Measurements from ENCODE around the gene TCTN2.
A peak's percentile ranks its signal among the peaks of the same experiment; 100 is the strongest.

TCTN2 gene

GRCh38 chr12:123670882-123671728, at the start of gene TCTN2:
Gene TCTN2, plus strand, starts transcription at chr12:123671113. Its CDS starts 128 bp downstream, at chr12:123671241.
- peak; percentile 89 for DNase-seq (ENCODE audit: low read depth, low spot score)

- DNase-seq (ENCODE audit: low read depth, low spot score), result no peak
Observed at GRCh38 chr12:123621619-123622530, 49.0 kb upstream of the TCTN2 start.

- peak; percentile 93 for DNase-seq (ENCODE audit: low read depth, low spot score)
Observed at GRCh38 chr12:123633379-123634141, 37.4 kb upstream of the TCTN2 start, which contains the start of the genes EIF2B1 and GTF2H3. Gene EIF2B1, minus strand, starts transcription at chr12:123633686. Its CDS starts 129 bp downstream, at chr12:123633557. Gene GTF2H3, plus strand, starts transcription at chr12:123633829. Its CDS starts 31 bp downstream, at chr12:123633860.

- no peak for DNase-seq (ENCODE audit: low read depth, low spot score)
Observed at GRCh38 chr12:123634142-123634561, 36.8 kb upstream of the TCTN2 start.

- DNase-seq (ENCODE audit: low read depth, low spot score), result no peak
Observed at GRCh38 chr12:123643911-123644310, 27.0 kb upstream of the TCTN2 start.

GRCh38 chr12:123645380-123645779, 25.5 kb upstream of the TCTN2 start:
- DNase-seq (ENCODE audit: low read depth, low spot score), result no peak

- no peak for DNase-seq (ENCODE audit: low read depth, low spot score)
Observed at GRCh38 chr12:123645878-123646277, 25.0 kb upstream of the TCTN2 start.

GRCh38 chr12:123648401-123648800, 22.5 kb upstream of the TCTN2 start:
- DNase-seq (ENCODE audit: low read depth, low spot score), result no peak

GRCh38 chr12:123654129-123654701, 16.7 kb upstream of the TCTN2 start:
- DNase-seq (ENCODE audit: low read depth, low spot score), result no peak

GRCh38 chr12:123655420-123655819, 15.5 kb upstream of the TCTN2 start:
- no peak for DNase-seq (ENCODE audit: low read depth, low spot score)

- no peak for DNase-seq (ENCODE audit: low read depth, low spot score)
Observed at GRCh38 chr12:123656392-123656791, 14.5 kb upstream of the TCTN2 start.

- DNase-seq (ENCODE audit: low read depth, low spot score), result no peak
Observed at GRCh38 chr12:123657211-123657610, 13.7 kb upstream of the TCTN2 start.

GRCh38 chr12:123659996-123660727, 10.8 kb upstream of the TCTN2 start:
- no peak for DNase-seq (ENCODE audit: low read depth, low spot score)

GRCh38 chr12:123667771-123668170, 3.1 kb upstream of the TCTN2 start:
- no peak for DNase-seq (ENCODE audit: low read depth, low spot score)

- DNase-seq (ENCODE audit: low read depth, low spot score), result no peak
Observed at GRCh38 chr12:123671876-123672275, 963 bp downstream of the TCTN2 start.

GRCh38 chr12:123675436-123675835, 4.5 kb downstream of the TCTN2 start:
- no peak for DNase-seq (ENCODE audit: low read depth, low spot score)

GRCh38 chr12:123676616-123677320, 5.9 kb downstream of the TCTN2 start:
- no peak for DNase-seq (ENCODE audit: low read depth, low spot score)

- DNase-seq (ENCODE audit: low read depth, low spot score), result no peak
Observed at GRCh38 chr12:123678981-123679380, 8.1 kb downstream of the TCTN2 start.

GRCh38 chr12:123681605-123682004, 10.7 kb downstream of the TCTN2 start:
- DNase-seq (ENCODE audit: low read depth, low spot score), result no peak

- no peak for DNase-seq (ENCODE audit: low read depth, low spot score)
Observed at GRCh38 chr12:123683964-123684363, 13.1 kb downstream of the TCTN2 start.
